GM19467 (cell line): Measurements from ENCODE around the gene FIGN.

Experiments used
- ATAC-seq: cut with Tn5 transposase; IDR thresholded peaks from one replicate; pipeline ENCODE4 v1.9.1; 2021; ENCODE audit warnings: mild to moderate bottlenecking, moderate library complexity; ENCODE audit not compliant: unreplicated experiment

FIGN gene

GRCh38 chr2:163570391-163570790, 165.4 kb downstream of the FIGN start:
- ATAC-seq = no peak

DNA sequence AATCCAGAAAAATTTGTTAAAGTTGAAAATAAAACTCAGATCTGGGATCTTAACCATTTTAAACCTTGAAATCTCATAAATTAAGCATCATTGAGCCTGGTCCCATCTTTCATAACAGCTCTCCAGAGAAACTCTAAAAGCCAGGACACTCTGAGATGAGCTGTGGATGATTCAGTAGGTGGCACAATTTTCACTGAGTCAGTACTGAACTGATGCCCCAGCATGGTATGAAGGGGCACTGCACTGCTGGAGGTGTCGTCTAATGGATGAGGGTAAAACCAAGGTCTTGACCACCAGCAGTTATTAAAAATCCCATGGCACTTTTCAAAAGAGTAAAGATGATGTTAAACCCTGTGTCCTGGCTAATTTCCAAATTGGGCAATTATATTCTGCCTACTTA, 170.6 kb downstream of the FIGN start:
- ATAC-seq = no peak

DNA sequence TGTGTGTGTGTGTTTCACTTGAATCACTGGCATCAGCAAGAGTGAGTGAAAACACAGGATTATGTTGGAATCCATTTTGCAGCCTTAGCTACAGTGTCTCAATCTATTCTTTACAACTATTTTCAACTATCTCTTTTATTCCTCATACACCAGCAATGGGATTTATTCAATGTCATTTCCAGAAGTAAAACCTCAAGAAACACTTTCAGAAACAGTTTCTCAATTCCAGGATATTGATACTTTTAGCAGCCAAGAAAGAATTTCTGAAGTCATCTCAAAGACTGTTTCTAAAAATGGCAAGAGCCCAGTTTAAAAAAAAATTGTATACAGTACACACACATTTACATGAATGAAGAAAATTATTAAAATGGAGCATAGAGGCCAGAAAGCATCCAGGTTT, 171.6 kb downstream of the FIGN start:
- ATAC-seq = no peak

GRCh38 chr2:163563336-163563735, 172.5 kb downstream of the FIGN start:
- no peak for ATAC-seq

DNA sequence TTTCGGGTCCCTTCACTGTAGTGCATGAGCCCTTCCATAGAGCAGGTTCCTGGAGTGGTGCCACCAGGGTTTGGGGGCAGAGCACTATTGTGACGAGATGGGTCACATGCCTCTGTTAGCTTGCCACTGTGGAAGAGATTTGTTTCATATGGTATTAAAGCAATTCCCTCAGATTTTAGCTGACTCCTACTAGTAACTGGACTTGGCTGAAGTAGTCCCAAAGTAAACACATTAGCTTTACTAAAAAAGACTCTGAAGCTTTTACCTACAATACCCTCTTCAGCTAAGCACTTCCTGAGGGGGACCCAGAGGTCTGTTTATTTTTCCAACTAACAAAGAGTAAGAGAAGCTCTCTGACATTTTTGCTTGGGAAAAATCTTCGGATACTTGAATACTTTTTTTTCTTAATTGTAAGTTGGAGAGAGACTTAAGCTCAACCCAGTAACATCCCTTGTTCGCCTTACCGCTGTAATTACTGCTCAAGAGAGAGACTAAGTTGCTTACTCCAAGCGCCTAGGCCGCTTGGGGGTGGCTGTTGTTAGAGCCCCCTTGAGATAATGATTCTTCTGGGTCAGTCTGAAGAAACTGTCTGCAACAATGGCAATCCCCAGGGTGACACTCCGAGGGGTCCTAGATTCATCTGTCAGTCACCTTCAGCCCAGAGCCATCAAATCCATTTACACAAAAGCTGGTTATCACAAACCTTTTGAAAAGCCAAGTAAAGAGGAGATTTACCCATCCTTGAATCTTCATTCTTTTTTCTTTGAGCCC, 177.4 kb downstream of the FIGN start:
- no peak for ATAC-seq

GRCh38 chr2:163556511-163556910, 179.3 kb downstream of the FIGN start:
- ATAC-seq = no peak

DNA sequence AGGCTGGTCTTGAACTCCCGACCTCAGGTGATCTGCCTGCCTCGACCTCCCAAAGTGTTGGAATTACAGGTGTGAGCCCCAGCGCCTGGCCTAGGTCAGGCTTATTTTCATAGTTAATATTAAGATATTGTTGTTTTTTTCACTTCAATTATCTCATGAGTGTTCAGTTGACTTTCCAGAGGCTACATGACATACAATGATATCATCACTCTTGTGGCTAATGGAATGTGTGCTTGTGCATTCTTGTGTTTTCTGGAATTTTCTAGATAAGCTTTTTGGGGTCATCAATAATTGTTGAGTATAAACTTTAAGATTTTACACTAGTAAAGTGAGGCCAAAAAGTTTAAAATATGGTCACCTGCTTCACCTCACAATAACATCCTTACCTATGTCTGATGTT, 180.9 kb downstream of the FIGN start:
- ATAC-seq = no peak

DNA sequence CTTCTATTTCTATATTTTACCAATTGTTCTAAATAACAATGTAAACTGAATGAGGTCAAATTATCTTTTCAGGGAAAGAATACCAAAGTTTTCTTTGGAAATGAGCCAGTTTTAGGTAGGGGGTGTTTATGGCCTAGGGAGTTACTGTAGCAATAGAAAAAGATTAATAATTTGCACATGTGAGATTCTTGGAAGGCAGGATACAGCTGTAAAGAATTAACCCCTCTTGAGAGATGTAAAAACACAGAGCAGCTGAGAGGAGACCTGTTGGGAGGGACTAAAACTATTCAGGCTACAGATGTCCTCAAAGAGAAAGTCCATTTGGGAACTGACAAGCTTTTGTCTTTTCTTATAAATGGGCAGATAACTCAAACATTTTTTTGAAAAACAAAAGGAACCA, 182.2 kb downstream of the FIGN start:
- no peak for ATAC-seq

- ATAC-seq = no peak
These were observed 183.1 kb downstream of the FIGN start for GRCh38 chr2:163552758-163553157.

GRCh38 chr2:163551616-163552373, 184.0 kb downstream of the FIGN start:
- no peak for ATAC-seq

DNA sequence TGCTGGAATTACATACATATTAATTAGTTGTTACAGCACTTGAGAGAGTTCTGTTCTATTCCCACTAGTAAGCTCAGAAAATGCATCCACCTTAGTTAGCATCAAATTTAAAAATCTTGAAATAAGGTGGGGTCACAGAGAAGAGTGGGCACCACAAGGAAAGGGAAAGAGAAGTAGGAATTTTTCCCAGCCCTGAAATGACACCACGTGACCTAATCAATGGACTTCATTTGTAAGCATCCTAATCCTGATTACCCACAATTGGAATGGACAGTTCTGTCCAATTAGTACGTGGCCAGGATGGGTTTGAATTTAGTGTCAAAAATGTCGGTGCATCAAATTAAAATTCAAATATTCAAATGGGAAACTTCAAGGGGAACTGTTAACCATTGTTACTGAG, 186.8 kb downstream of the FIGN start:
- ATAC-seq = no peak
